Smooth muscle cell (in vitro differentiated cells): Measurements from ENCODE around the gene GPR153. TPM values are rescaled to one million over a fixed set of nuclear protein-coding genes. Genes with fewer than 3 reads are reported as not detected.

Source experiments
- DNase-seq: peaks from one replicate; lab custom pipeline; 2025; ENCODE audit not compliant: unreplicated experiment; lab: John Stamatoyannopoulos, UW
- H2AFZ ChIP-seq: fragments of 200-600 bp; sonication (generic); 2 replicates; pipeline ENCODE4 v1.6.0; 2016; ENCODE audit warnings: antibody characterized with exemption, low read depth, mild to moderate bottlenecking
- H3F3A ChIP-seq: fragments of 200-600 bp; sonication (generic); 2 replicates; pipeline ENCODE4 v1.6.0; 2017; ENCODE audit warnings: antibody characterized with exemption, low read depth
- H3K27ac ChIP-seq: fragments of 200-600 bp; sonication (generic); 2 replicates; pipeline ENCODE4 v1.5.1; 2016; ENCODE audit warnings: low read depth, mild to moderate bottlenecking
- H3K27me3 ChIP-seq: fragments of 200-600 bp; sonication (generic); 2 replicates; pipeline ENCODE4 v1.6.1; 2016; ENCODE audit warnings: low read depth, mild to moderate bottlenecking
- H3K36me3 ChIP-seq: fragments of 200-600 bp; sonication (generic); 2 replicates; pipeline ENCODE4 v1.5.1; 2016; ENCODE audit warnings: low read depth
- H3K4me1 ChIP-seq: fragments of 200-600 bp; sonication (generic); 2 replicates; pipeline ENCODE4 v1.5.1; 2016; ENCODE audit warnings: low read depth
- H3K4me2 ChIP-seq: fragments of 200-600 bp; sonication (generic); 2 replicates; pipeline ENCODE4 v1.6.0; 2016; ENCODE audit warnings: mild to moderate bottlenecking
- H3K4me3 ChIP-seq: fragments of 200-600 bp; sonication (generic); 2 replicates; pipeline ENCODE4 v1.5.1; 2016; ENCODE audit warnings: mild to moderate bottlenecking
- H3K79me2 ChIP-seq: fragments of 200-600 bp; sonication (generic); 2 replicates; pipeline ENCODE4 v1.6.0; 2016; ENCODE audit warnings: low read depth, mild to moderate bottlenecking
- H3K9ac ChIP-seq: fragments of 200-600 bp; sonication (generic); 2 replicates; pipeline ENCODE4 v1.6.0; 2016; ENCODE audit warnings: low read depth
- H3K9me3 ChIP-seq: fragments of 200-600 bp; sonication (generic); replicated peaks from 2 replicates; pipeline ENCODE4 v1.5.1; 2016; ENCODE audit warnings: low read depth
- H4K20me1 ChIP-seq: fragments of 200-600 bp; sonication (generic); 2 replicates; pipeline ENCODE4 v1.6.0; 2016; ENCODE audit warnings: low read depth
- CTCF ChIP-seq: fragments of 200-600 bp; sonication (generic); IDR thresholded peaks from 2 replicates; pipeline ENCODE4 v1.5.1; 2017; ENCODE audit warnings: borderline replicate concordance, mild to moderate bottlenecking, antibody characterized with exemption; ENCODE audit not compliant: insufficient read depth, poor library complexity, severe bottlenecking
- WGBS: methylation state at CpG from one replicate; pipeline ENCODE4 v1.1.7; 2016; ENCODE audit warnings: low lambda C conversion rate; 5-methylcytosine and 5-hydroxymethylcytosine counted together
- polyA plus RNA-seq: library from polyadenylated mRNA; unstranded; fragments of >200 nt; fragmentation: Nextera tagmentation; extraction: Ambion mirVana; gene quantifications from 2 replicates; pipeline ENCODE4 v1.2.1, GENCODE V29; 2016
- total RNA-seq: library from RNA; depleted of rRNA; stranded (reverse); fragments of >200 nt; gene quantifications from 2 replicates; pipeline ENCODE4 v1.2.3, GENCODE V29; 2014

Gene GPR153
- total and polyA plus RNA-seq, 2 experiments from 2014 or later: 8.2 to 15.8 TPM

GRCh38 chr1:6274102-6274501 is 13.2 kb upstream of the GPR153 start:
- Histone ChIP-seq H3K27me3 (no peaks in the 10 kb centered on the region), H3K4me2 (peak overlapping the region; percentile 56), H3K9me3 (no peaks in the 10 kb centered on the region), H3K4me1 (peaks cover 17% of the 10 kb centered on the region), H2AFZ (no peak overlapping the region), H3K36me3 (no peaks in the 10 kb centered on the region), H3K79me2 (no peaks in the 10 kb centered on the region), H3F3A (no peaks in the 10 kb centered on the region), H3K4me3 (no peak overlapping the region), H4K20me1 (peaks cover 3% of the 10 kb centered on the region), H3K27ac (no peak overlapping the region), H3K9ac (no peak overlapping the region)
- no peak for TF ChIP-seq CTCF
- no peak for DNase-seq
- WGBS: 84% methylated on average over 11 of the region's 11 CpGs

GRCh38 chr1:6273380-6273891 is 12.5 kb upstream of the GPR153 start:
- no peak overlapping the region for H3K27ac ChIP-seq
- H4K20me1 ChIP-seq: peaks cover 3% of the 10 kb centered on the region
- H2AFZ ChIP-seq: no peak overlapping the region
- H3K9me3 ChIP-seq: no peaks in the 10 kb centered on the region
- TF ChIP-seq CTCF: no peak
- 52% methylated on average over 19 of the region's 19 CpGs for WGBS
- H3K27me3 ChIP-seq: no peaks in the 10 kb centered on the region
- no peaks in the 10 kb centered on the region for H3K36me3 ChIP-seq
- no peaks in the 10 kb centered on the region for H3K79me2 ChIP-seq
- peak overlapping the region; percentile 56 for H3K4me2 ChIP-seq
- no peak overlapping the region for H3K4me3 ChIP-seq
- peak; percentile 15 for DNase-seq
- H3F3A ChIP-seq: no peaks in the 10 kb centered on the region
- peaks cover 17% of the 10 kb centered on the region for H3K4me1 ChIP-seq
- H3K9ac ChIP-seq: no peak overlapping the region

- Histone ChIP-seq H3K27ac (no peak overlapping the region), H3K4me1 (peaks cover 17% of the 10 kb centered on the region), H3K9ac (no peak overlapping the region), H3K4me2 (peak overlapping the region; percentile 56), H3K36me3 (no peaks in the 10 kb centered on the region), H3F3A (no peaks in the 10 kb centered on the region), H3K9me3 (no peaks in the 10 kb centered on the region), H2AFZ (no peak overlapping the region), H3K79me2 (no peaks in the 10 kb centered on the region), H4K20me1 (peaks cover 3% of the 10 kb centered on the region), H3K27me3 (no peaks in the 10 kb centered on the region), H3K4me3 (no peak overlapping the region)
- peak; percentile 22 for TF ChIP-seq CTCF
- 87% methylated on average over 6 of the region's 6 CpGs for WGBS
- no peak for DNase-seq
Measured at GRCh38 chr1:6272868-6273267, 12.0 kb upstream of the GPR153 start.

GRCh38 chr1:6272452-6272851 is 11.6 kb upstream of the GPR153 start:
- no peaks in the 10 kb centered on the region for H3K27me3 ChIP-seq
- no peak for TF ChIP-seq CTCF
- no peaks in the 10 kb centered on the region for H3F3A ChIP-seq
- no peaks in the 10 kb centered on the region for H3K9me3 ChIP-seq
- no peak overlapping the region for H3K4me3 ChIP-seq
- H3K27ac ChIP-seq: no peak overlapping the region
- peaks cover 17% of the 10 kb centered on the region for H3K4me1 ChIP-seq
- WGBS: 81% methylated on average over 8 of the region's 9 CpGs
- no peaks in the 10 kb centered on the region for H3K36me3 ChIP-seq
- H3K79me2 ChIP-seq: no peaks in the 10 kb centered on the region
- no peak overlapping the region for H3K9ac ChIP-seq
- no peak overlapping the region for H2AFZ ChIP-seq
- H4K20me1 ChIP-seq: peaks cover 3% of the 10 kb centered on the region
- peak overlapping the region; percentile 56 for H3K4me2 ChIP-seq
- no peak for DNase-seq
